GM12865 (cell line): ENCODE results near the gene ECPAS.

Experiments
- DNase-seq: peaks from one replicate; pipeline ENCODE4 v3.0.0; 2010; ENCODE audit warnings: low read depth
- H3K4me3 ChIP-seq: 2 replicates; pipeline ENCODE4 v1.5.1; 2011; ENCODE audit warnings: mild to moderate bottlenecking, low read depth, low read length, control low read depth
- TF ChIP-seq, protein P1 (sequence below): IDR thresholded peaks from 2 replicates; pipeline ENCODE4 v1.5.1; 2011; ENCODE audit warnings: low read length, control low read depth, low read depth, inconsistent platforms; ENCODE audit not compliant: insufficient read depth; ENCODE audit errors: missing control alignments

Gene ECPAS

GRCh38 chr9:111320631-111321030 is 163.6 kb downstream of the ECPAS start:
- TF ChIP-seq, protein P1, sequence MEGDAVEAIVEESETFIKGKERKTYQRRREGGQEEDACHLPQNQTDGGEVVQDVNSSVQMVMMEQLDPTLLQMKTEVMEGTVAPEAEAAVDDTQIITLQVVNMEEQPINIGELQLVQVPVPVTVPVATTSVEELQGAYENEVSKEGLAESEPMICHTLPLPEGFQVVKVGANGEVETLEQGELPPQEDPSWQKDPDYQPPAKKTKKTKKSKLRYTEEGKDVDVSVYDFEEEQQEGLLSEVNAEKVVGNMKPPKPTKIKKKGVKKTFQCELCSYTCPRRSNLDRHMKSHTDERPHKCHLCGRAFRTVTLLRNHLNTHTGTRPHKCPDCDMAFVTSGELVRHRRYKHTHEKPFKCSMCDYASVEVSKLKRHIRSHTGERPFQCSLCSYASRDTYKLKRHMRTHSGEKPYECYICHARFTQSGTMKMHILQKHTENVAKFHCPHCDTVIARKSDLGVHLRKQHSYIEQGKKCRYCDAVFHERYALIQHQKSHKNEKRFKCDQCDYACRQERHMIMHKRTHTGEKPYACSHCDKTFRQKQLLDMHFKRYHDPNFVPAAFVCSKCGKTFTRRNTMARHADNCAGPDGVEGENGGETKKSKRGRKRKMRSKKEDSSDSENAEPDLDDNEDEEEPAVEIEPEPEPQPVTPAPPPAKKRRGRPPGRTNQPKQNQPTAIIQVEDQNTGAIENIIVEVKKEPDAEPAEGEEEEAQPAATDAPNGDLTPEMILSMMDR, result no peak
- H3K4me3 ChIP-seq, result no peak overlapping the region
- no peak for DNase-seq

GRCh38 chr9:111316796-111317195 is 167.4 kb downstream of the ECPAS start:
- H3K4me3 ChIP-seq, result no peak overlapping the region
- DNase-seq, result no peak

More at GRCh38 chr9:111316796-111317195, 167.4 kb downstream of the ECPAS start:
- TF ChIP-seq, protein P1, result no peak
